MM.1S (cell line): ENCODE data around the gene SNTG2.
"Not testable (repeated sequence)": the region's sequence is repeated elsewhere in the genome, so short reads cannot be mapped to it uniquely, and the experiment has no call there.

Experiments
- CTCF ChIP-seq: fragments of 300-600 bp; sonication (generic); IDR thresholded peaks from 2 replicates; pipeline ENCODE4 v1.5.1; 2016; ENCODE audit warnings: antibody characterized with exemption, low read length, mixed read lengths
- EZH2 ChIP-seq: fragments of 300-600 bp; sonication (generic); optimal IDR thresholded peaks from 2 replicates; pipeline ENCODE3; 2017; ENCODE audit warnings: low read depth, mild to moderate bottlenecking, antibody characterized with exemption, low read length, mixed read lengths
- EZH2phosphoT487 ChIP-seq: fragments of 300-600 bp; sonication (generic); IDR thresholded peaks from 2 replicates; pipeline ENCODE4 v1.6.1; 2018; ENCODE audit warnings: antibody characterized with exemption, low read length

GRCh38 chr2:1414901-1415300 is 464.3 kb downstream of the SNTG2 start:
- TF ChIP-seq CTCF, EZH2, EZH2phosphoT487: not testable (repeated sequence)
